ENCODE data around the gene CALML6. TPM values are rescaled to one million over a fixed set of nuclear protein-coding genes. Genes with fewer than 3 reads are reported as not detected.

CALML6 gene
- total RNA-seq, 1 experiment from 2014 or later = 1.9 TPM

DNA sequence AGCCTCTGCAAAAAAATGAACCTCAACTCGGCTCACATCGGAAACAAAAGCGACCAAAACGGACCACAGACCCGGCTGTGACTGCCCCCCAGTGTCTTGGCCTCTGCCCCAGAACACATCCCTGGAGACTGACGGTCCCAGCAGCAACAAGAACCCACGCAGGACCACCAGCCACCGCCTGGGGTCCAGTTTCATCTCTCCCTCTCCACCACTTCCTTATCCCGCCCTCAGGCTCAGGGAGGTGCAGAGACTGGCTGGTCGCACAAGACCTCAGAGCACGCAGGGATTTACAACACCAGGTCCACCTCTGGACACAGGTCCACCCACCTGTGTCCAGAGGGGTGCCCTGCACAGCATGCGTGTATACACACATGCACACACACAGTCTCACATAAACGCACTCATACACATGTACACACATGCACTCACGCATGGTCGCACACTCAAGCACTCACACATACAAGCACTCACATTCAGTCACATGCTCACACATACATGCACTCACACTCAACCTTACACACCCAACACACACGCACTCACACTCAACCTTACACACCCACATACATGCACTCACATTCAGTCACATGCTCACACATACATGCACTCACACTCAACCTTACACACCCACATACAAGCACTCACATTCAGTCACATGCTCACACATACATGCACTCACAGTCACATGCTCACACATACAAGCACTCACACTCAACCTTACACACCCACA is 22.7 kb downstream of the CALML6 start (continued):
- TF ChIP-seq, protein P1, sequence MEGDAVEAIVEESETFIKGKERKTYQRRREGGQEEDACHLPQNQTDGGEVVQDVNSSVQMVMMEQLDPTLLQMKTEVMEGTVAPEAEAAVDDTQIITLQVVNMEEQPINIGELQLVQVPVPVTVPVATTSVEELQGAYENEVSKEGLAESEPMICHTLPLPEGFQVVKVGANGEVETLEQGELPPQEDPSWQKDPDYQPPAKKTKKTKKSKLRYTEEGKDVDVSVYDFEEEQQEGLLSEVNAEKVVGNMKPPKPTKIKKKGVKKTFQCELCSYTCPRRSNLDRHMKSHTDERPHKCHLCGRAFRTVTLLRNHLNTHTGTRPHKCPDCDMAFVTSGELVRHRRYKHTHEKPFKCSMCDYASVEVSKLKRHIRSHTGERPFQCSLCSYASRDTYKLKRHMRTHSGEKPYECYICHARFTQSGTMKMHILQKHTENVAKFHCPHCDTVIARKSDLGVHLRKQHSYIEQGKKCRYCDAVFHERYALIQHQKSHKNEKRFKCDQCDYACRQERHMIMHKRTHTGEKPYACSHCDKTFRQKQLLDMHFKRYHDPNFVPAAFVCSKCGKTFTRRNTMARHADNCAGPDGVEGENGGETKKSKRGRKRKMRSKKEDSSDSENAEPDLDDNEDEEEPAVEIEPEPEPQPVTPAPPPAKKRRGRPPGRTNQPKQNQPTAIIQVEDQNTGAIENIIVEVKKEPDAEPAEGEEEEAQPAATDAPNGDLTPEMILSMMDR (IDR thresholded peaks at IDR 0.05) = no peak
- no peak for TF ChIP-seq TEAD1 (CRISPR knock-in tag; IDR thresholded peaks at IDR 0.05)
- no peak for TF ChIP-seq TCF7 (CRISPR knock-in tag; IDR thresholded peaks at IDR 0.05; ENCODE audit: low read depth)
- TF ChIP-seq, protein P2, sequence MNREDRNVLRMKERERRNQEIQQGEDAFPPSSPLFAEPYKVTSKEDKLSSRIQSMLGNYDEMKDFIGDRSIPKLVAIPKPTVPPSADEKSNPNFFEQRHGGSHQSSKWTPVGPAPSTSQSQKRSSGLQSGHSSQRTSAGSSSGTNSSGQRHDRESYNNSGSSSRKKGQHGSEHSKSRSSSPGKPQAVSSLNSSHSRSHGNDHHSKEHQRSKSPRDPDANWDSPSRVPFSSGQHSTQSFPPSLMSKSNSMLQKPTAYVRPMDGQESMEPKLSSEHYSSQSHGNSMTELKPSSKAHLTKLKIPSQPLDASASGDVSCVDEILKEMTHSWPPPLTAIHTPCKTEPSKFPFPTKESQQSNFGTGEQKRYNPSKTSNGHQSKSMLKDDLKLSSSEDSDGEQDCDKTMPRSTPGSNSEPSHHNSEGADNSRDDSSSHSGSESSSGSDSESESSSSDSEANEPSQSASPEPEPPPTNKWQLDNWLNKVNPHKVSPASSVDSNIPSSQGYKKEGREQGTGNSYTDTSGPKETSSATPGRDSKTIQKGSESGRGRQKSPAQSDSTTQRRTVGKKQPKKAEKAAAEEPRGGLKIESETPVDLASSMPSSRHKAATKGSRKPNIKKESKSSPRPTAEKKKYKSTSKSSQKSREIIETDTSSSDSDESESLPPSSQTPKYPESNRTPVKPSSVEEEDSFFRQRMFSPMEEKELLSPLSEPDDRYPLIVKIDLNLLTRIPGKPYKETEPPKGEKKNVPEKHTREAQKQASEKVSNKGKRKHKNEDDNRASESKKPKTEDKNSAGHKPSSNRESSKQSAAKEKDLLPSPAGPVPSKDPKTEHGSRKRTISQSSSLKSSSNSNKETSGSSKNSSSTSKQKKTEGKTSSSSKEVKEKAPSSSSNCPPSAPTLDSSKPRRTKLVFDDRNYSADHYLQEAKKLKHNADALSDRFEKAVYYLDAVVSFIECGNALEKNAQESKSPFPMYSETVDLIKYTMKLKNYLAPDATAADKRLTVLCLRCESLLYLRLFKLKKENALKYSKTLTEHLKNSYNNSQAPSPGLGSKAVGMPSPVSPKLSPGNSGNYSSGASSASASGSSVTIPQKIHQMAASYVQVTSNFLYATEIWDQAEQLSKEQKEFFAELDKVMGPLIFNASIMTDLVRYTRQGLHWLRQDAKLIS (CRISPR knock-in tag; IDR thresholded peaks at IDR 0.05; ENCODE audit: borderline replicate concordance) = no peak
- TF ChIP-seq ZNF671 (CRISPR knock-in tag; IDR thresholded peaks at IDR 0.05) = no peak

DNA sequence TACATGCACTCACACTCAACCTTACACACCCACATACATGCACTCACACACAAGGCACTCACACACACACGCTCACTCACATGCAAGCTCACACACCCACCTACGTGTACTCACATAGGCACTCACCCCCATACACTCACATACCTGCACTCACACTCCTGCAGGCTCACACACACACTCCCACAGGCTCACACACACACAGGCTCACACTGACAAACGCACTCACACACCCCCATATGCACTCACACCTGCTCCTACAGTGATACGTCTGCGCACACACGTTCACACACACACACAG is 23.2 kb downstream of the CALML6 start:
- peaks cover 18% of the 10 kb centered on the region for H3K9me3 Mint-ChIP-seq
- no peaks in the 10 kb centered on the region for H3K4me1 Mint-ChIP-seq
- ATAC-seq (no peak), DNase-seq (ENCODE audit: low spot score) (no peak)
- no peaks in the 10 kb centered on the region for H3K27me3 Mint-ChIP-seq (ENCODE audit: low read depth)
- peaks cover 5% of the 10 kb centered on the region; the same call in 1 of the 2 replicates for H3K36me3 Mint-ChIP-seq
- no peak overlapping the region for H3K27ac Mint-ChIP-seq
- ChIA-PET CTCF (no interaction called here), POLR2A (interaction anchor here (0.5 kb wide), 1 partner anchor 63 kb away, joined by 3 read pairs; no protein-coding TSS in a partner anchor)
- no peak overlapping the region for H3K4me3 Mint-ChIP-seq
- TF ChIP-seq, protein P3, sequence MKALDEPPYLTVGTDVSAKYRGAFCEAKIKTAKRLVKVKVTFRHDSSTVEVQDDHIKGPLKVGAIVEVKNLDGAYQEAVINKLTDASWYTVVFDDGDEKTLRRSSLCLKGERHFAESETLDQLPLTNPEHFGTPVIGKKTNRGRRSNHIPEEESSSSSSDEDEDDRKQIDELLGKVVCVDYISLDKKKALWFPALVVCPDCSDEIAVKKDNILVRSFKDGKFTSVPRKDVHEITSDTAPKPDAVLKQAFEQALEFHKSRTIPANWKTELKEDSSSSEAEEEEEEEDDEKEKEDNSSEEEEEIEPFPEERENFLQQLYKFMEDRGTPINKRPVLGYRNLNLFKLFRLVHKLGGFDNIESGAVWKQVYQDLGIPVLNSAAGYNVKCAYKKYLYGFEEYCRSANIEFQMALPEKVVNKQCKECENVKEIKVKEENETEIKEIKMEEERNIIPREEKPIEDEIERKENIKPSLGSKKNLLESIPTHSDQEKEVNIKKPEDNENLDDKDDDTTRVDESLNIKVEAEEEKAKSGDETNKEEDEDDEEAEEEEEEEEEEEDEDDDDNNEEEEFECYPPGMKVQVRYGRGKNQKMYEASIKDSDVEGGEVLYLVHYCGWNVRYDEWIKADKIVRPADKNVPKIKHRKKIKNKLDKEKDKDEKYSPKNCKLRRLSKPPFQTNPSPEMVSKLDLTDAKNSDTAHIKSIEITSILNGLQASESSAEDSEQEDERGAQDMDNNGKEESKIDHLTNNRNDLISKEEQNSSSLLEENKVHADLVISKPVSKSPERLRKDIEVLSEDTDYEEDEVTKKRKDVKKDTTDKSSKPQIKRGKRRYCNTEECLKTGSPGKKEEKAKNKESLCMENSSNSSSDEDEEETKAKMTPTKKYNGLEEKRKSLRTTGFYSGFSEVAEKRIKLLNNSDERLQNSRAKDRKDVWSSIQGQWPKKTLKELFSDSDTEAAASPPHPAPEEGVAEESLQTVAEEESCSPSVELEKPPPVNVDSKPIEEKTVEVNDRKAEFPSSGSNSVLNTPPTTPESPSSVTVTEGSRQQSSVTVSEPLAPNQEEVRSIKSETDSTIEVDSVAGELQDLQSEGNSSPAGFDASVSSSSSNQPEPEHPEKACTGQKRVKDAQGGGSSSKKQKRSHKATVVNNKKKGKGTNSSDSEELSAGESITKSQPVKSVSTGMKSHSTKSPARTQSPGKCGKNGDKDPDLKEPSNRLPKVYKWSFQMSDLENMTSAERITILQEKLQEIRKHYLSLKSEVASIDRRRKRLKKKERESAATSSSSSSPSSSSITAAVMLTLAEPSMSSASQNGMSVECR (CRISPR knock-in tag; IDR thresholded peaks at IDR 0.05; ENCODE audit: borderline replicate concordance) = no peak
- TF ChIP-seq CREB1 (CRISPR knock-in tag; IDR thresholded peaks at IDR 0.05) = no peak
- TF ChIP-seq ZNF416 (CRISPR knock-in tag; IDR thresholded peaks at IDR 0.05) = no peak
- TF ChIP-seq NFATC4 (CRISPR knock-in tag; IDR thresholded peaks at IDR 0.05) = no peak
- TF ChIP-seq ELF4 (CRISPR knock-in tag; IDR thresholded peaks at IDR 0.05; ENCODE audit: low read depth) = no peak
- TF ChIP-seq CREM (CRISPR knock-in tag; IDR thresholded peaks at IDR 0.05) = no peak
- TF ChIP-seq, protein P4, sequence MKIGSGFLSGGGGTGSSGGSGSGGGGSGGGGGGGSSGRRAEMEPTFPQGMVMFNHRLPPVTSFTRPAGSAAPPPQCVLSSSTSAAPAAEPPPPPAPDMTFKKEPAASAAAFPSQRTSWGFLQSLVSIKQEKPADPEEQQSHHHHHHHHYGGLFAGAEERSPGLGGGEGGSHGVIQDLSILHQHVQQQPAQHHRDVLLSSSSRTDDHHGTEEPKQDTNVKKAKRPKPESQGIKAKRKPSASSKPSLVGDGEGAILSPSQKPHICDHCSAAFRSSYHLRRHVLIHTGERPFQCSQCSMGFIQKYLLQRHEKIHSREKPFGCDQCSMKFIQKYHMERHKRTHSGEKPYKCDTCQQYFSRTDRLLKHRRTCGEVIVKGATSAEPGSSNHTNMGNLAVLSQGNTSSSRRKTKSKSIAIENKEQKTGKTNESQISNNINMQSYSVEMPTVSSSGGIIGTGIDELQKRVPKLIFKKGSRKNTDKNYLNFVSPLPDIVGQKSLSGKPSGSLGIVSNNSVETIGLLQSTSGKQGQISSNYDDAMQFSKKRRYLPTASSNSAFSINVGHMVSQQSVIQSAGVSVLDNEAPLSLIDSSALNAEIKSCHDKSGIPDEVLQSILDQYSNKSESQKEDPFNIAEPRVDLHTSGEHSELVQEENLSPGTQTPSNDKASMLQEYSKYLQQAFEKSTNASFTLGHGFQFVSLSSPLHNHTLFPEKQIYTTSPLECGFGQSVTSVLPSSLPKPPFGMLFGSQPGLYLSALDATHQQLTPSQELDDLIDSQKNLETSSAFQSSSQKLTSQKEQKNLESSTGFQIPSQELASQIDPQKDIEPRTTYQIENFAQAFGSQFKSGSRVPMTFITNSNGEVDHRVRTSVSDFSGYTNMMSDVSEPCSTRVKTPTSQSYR (CRISPR knock-in tag; IDR thresholded peaks at IDR 0.05) = no peak
- no peak for TF ChIP-seq NR1H2 (CRISPR knock-in tag; IDR thresholded peaks at IDR 0.05)
- TF ChIP-seq, protein P5, sequence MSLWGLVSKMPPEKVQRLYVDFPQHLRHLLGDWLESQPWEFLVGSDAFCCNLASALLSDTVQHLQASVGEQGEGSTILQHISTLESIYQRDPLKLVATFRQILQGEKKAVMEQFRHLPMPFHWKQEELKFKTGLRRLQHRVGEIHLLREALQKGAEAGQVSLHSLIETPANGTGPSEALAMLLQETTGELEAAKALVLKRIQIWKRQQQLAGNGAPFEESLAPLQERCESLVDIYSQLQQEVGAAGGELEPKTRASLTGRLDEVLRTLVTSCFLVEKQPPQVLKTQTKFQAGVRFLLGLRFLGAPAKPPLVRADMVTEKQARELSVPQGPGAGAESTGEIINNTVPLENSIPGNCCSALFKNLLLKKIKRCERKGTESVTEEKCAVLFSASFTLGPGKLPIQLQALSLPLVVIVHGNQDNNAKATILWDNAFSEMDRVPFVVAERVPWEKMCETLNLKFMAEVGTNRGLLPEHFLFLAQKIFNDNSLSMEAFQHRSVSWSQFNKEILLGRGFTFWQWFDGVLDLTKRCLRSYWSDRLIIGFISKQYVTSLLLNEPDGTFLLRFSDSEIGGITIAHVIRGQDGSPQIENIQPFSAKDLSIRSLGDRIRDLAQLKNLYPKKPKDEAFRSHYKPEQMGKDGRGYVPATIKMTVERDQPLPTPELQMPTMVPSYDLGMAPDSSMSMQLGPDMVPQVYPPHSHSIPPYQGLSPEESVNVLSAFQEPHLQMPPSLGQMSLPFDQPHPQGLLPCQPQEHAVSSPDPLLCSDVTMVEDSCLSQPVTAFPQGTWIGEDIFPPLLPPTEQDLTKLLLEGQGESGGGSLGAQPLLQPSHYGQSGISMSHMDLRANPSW (CRISPR knock-in tag; conservative IDR thresholded peaks at IDR 0.05; ENCODE audit: low read depth) = no peak
- TF ChIP-seq, protein P6, sequence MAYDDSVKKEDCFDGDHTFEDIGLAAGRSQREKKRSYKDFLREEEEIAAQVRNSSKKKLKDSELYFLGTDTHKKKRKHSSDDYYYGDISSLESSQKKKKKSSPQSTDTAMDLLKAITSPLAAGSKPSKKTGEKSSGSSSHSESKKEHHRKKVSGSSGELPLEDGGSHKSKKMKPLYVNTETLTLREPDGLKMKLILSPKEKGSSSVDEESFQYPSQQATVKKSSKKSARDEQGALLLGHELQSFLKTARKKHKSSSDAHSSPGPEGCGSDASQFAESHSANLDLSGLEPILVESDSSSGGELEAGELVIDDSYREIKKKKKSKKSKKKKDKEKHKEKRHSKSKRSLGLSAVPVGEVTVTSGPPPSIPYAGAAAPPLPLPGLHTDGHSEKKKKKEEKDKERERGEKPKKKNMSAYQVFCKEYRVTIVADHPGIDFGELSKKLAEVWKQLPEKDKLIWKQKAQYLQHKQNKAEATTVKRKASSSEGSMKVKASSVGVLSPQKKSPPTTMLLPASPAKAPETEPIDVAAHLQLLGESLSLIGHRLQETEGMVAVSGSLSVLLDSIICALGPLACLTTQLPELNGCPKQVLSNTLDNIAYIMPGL (CRISPR knock-in tag; IDR thresholded peaks at IDR 0.05) = no peak
